Astrocyte (in vitro differentiated cells and primary cell): ENCODE measurements around the gene IGFBP7. TPM values are rescaled to one million over a fixed set of nuclear protein-coding genes. Genes with fewer than 3 reads are reported as not detected.

Source experiments
- DNase-seq: peaks from one replicate; pipeline ENCODE4 v3.0.0-alpha.2; 2010; ENCODE audit warnings: low read depth
- FAIRE-seq: peaks from 2 replicates; lab custom pipeline; 2011; peaks lifted over from hg19 to GRCh38; lab: Jason Lieb, UNC
- H2AFZ ChIP-seq: 2 replicates; pipeline ENCODE4 v1.6.0; 2012; ENCODE audit warnings: low read depth, low read length, inconsistent platforms
- H3K27ac ChIP-seq: 2 replicates; pipeline ENCODE4 v1.5.1; 2011; ENCODE audit warnings: low read depth, low read length, inconsistent platforms
- H3K27me3 ChIP-seq: 2 replicates; pipeline ENCODE4 v1.6.0; 2011; ENCODE audit warnings: low read length, inconsistent platforms; ENCODE audit not compliant: insufficient read depth
- H3K36me3 ChIP-seq: 2 replicates; pipeline ENCODE4 v1.5.1; 2011; ENCODE audit warnings: low read length, inconsistent platforms; ENCODE audit not compliant: insufficient read depth
- H3K4me1 ChIP-seq: 2 replicates; pipeline ENCODE4 v1.5.1; 2011; ENCODE audit warnings: low read length, inconsistent platforms; ENCODE audit not compliant: insufficient read depth
- H3K4me2 ChIP-seq: 2 replicates; pipeline ENCODE4 v1.6.0; 2012; ENCODE audit warnings: low read length, inconsistent platforms
- H3K4me3 ChIP-seq: 2 replicates; pipeline ENCODE4 v1.5.1; 2011; ENCODE audit warnings: low read depth, mild to moderate bottlenecking, low read length, inconsistent platforms; ENCODE audit not compliant: insufficient read depth
- H3K79me2 ChIP-seq: 2 replicates; pipeline ENCODE4 v1.6.0; 2012; ENCODE audit warnings: mild to moderate bottlenecking, low read length, inconsistent platforms; ENCODE audit not compliant: insufficient read depth
- H3K9ac ChIP-seq: 2 replicates; pipeline ENCODE4 v1.6.0; 2012; ENCODE audit warnings: mild to moderate bottlenecking, low read length, inconsistent platforms
- H3K9me3 ChIP-seq: 2 replicates; pipeline ENCODE4 v1.5.1; 2012; ENCODE audit warnings: low read depth, mild to moderate bottlenecking, low read length, inconsistent platforms; ENCODE audit not compliant: insufficient read depth
- H4K20me1 ChIP-seq: 2 replicates; pipeline ENCODE4 v1.6.0; 2012; ENCODE audit warnings: low read length, inconsistent platforms; ENCODE audit not compliant: insufficient read depth
- H3K27ac Mint-ChIP-seq: one replicate; pipeline ENCODE4 v1.8.0; 2021; ENCODE audit warnings: mild to moderate bottlenecking, mixed read lengths; ENCODE audit not compliant: unreplicated experiment
- H3K27me3 Mint-ChIP-seq: one replicate; pipeline ENCODE4 v1.8.0; 2021; ENCODE audit warnings: low read depth, mixed read lengths; ENCODE audit not compliant: unreplicated experiment
- H3K36me3 Mint-ChIP-seq: one replicate; pipeline ENCODE4 v1.8.0; 2021; ENCODE audit warnings: low read depth, mixed read lengths; ENCODE audit not compliant: unreplicated experiment
- H3K4me1 Mint-ChIP-seq: one replicate; pipeline ENCODE4 v1.8.0; 2021; ENCODE audit warnings: low read depth, mixed read lengths; ENCODE audit not compliant: unreplicated experiment
- H3K4me3 Mint-ChIP-seq: one replicate; pipeline ENCODE4 v1.8.0; 2021; ENCODE audit warnings: mild to moderate bottlenecking, moderate library complexity, mixed read lengths; ENCODE audit not compliant: unreplicated experiment
- H3K9me3 Mint-ChIP-seq: one replicate; pipeline ENCODE4 v1.8.0; 2021; ENCODE audit warnings: mild to moderate bottlenecking, mixed read lengths; ENCODE audit not compliant: unreplicated experiment
- EZH2 ChIP-seq: IDR thresholded peaks from 2 replicates; pipeline ENCODE4 v1.6.1; 2012; ENCODE audit warnings: mild to moderate bottlenecking, low read length, inconsistent platforms; ENCODE audit not compliant: insufficient read depth
- total RNA-seq: library from RNA; stranded (reverse); gene quantifications from 2 replicates; pipeline ENCODE4 v1.2.1, GENCODE V29; 2021
- TF ChIP-seq, protein P1 (sequence below): IDR thresholded peaks from 2 replicates; pipeline ENCODE4 v1.5.1; 2011; ENCODE audit warnings: low read depth, mild to moderate bottlenecking, inconsistent platforms, low read length, moderate library complexity; ENCODE audit not compliant: insufficient read depth

The IGFBP7 gene
- total RNA-seq, 1 donor from 2014 or later, result 930 TPM

DNA sequence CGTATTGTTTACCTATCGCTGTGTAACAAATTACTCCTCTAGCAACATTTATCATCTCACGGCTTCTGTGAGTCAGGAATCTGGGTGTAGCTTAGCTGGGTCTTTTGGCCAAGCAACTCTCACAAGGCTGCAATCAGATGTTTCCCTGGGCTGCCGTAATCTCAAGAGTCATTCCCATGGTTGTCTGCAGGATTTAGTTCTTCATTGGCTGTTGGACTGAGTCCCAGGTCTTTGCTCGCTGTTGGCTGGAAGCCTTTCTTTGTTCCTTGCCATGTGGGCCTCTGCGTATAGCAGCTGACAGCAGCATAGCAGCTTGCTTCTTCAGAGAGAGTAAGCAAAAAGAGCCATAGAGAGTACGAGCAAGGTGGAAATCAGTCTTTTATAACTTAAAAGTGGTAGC, 114.7 kb downstream of the IGFBP7 start:
- peak; percentile 70 for FAIRE-seq

DNA sequence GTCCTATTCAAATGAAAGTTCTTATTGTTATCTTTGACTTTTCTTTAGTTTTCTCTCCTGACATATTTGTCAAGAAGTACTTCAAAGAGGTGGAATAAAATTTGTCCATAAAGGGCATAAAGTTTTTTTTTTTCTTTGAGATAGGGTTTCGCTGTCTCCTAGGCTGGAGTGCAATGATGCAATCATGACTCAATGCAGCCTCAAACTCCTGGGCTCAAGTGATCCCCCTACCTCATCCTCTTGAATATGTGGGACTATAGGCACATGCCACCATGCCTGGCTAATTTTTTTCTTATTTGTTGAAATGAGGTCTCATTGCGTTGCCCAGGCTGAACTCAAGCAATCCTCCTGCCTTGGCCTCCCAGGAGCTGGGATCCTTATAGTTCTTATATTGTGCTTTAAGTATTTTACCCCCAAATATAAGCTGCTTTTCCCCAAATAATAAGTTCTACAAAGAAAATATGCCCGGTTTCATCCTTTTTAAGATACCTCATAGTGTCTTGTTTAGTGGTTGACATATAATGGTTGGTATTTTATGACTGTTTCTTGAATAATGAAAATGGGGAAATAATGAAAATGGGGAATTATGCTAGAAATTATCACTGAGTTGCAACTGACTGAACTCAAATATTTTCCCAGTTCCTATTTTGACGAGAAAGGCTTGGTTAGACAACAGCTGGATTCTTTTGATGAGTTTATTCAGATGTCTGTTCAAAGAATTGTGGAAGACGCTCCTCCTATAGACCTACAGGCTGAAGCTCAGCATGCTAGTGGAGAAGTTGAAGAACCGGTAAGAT, 119.9 kb downstream of the IGFBP7 start:
- Mint-ChIP-seq H3K27me3 (no peaks in the 10 kb centered on the region), H3K4me1 (peaks cover 16% of the 10 kb centered on the region), H3K36me3 (peaks cover 35% of the 10 kb centered on the region), H3K27ac (peak overlapping the region; percentile 85), H3K9me3 (no peaks in the 10 kb centered on the region), H3K4me3 (peak overlapping the region; percentile 50)
- Histone ChIP-seq H3K4me3 (no peak overlapping the region), H3K79me2 (peaks cover 89% of the 10 kb centered on the region), H3K9ac (no peak overlapping the region), H3K27me3 (no peaks in the 10 kb centered on the region), H2AFZ (no peak overlapping the region), H4K20me1 (peaks cover 48% of the 10 kb centered on the region), H3K27ac (peak overlapping the region; percentile 15), H3K4me2 (no peak overlapping the region), H3K4me1 (peaks cover 4% of the 10 kb centered on the region), H3K36me3 (peaks cover 59% of the 10 kb centered on the region), H3K9me3 (no peaks in the 10 kb centered on the region)
- peak; percentile 62 for DNase-seq
- TF ChIP-seq EZH2, result no peak
- TF ChIP-seq, protein P1, sequence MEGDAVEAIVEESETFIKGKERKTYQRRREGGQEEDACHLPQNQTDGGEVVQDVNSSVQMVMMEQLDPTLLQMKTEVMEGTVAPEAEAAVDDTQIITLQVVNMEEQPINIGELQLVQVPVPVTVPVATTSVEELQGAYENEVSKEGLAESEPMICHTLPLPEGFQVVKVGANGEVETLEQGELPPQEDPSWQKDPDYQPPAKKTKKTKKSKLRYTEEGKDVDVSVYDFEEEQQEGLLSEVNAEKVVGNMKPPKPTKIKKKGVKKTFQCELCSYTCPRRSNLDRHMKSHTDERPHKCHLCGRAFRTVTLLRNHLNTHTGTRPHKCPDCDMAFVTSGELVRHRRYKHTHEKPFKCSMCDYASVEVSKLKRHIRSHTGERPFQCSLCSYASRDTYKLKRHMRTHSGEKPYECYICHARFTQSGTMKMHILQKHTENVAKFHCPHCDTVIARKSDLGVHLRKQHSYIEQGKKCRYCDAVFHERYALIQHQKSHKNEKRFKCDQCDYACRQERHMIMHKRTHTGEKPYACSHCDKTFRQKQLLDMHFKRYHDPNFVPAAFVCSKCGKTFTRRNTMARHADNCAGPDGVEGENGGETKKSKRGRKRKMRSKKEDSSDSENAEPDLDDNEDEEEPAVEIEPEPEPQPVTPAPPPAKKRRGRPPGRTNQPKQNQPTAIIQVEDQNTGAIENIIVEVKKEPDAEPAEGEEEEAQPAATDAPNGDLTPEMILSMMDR, result no peak
- no peak for FAIRE-seq

More for the DNA sequence above, 114.7 kb downstream of the IGFBP7 start:
- Mint-ChIP-seq H3K27me3 (no peaks in the 10 kb centered on the region), H3K4me3 (no peak overlapping the region), H3K9me3 (no peaks in the 10 kb centered on the region), H3K27ac (no peak overlapping the region), H3K36me3 (peaks cover 16% of the 10 kb centered on the region), H3K4me1 (peaks cover 5% of the 10 kb centered on the region)
- H3K9me3 ChIP-seq, result no peaks in the 10 kb centered on the region
- H3K4me3 ChIP-seq, result no peak overlapping the region
- H3K4me1 ChIP-seq, result peaks cover 8% of the 10 kb centered on the region
- TF ChIP-seq EZH2, result no peak
- TF ChIP-seq, protein P1, result no peak
- peaks cover 60% of the 10 kb centered on the region for H3K79me2 ChIP-seq
- peak overlapping the region; percentile 72 for H3K27ac ChIP-seq
- DNase-seq, result peak; percentile 97
- peak overlapping the region; percentile 20 for H3K4me2 ChIP-seq
- peak overlapping the region; percentile 61 for H3K9ac ChIP-seq
- no peaks in the 10 kb centered on the region for H3K27me3 ChIP-seq
- peaks cover 56% of the 10 kb centered on the region for H3K36me3 ChIP-seq
- H2AFZ ChIP-seq, result no peak overlapping the region
- peaks cover 18% of the 10 kb centered on the region for H4K20me1 ChIP-seq

DNA sequence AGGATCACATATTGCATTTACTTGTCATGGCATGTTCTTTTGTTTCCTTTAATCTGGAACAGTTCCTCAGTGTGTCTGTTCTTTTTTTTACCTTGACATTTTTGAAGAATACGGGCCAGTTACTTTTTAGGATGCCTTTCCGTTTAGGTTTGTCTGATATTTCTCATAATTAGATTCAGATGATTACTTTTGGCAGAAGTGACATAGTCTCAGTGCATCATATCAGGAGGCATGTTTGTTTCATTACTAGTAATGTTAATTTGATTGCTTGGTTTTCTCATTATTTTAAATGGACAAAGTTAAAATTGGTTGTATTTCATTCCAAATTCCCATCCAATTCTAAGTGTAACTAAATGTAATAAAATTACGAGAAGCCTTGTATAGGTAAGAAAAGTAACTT, 123.2 kb downstream of the IGFBP7 start:
- H3K4me1 ChIP-seq, result peaks cover 10% of the 10 kb centered on the region
- peaks cover 41% of the 10 kb centered on the region for H3K36me3 ChIP-seq
- DNase-seq, result no peak
- no peak overlapping the region for H3K27ac ChIP-seq
- Mint-ChIP-seq H3K9me3 (no peaks in the 10 kb centered on the region), H3K27ac (no peak overlapping the region), H3K4me1 (peaks cover 26% of the 10 kb centered on the region), H3K36me3 (peaks cover 35% of the 10 kb centered on the region), H3K27me3 (no peaks in the 10 kb centered on the region), H3K4me3 (no peak overlapping the region)
- no peak for FAIRE-seq
- no peaks in the 10 kb centered on the region for H3K9me3 ChIP-seq
- peaks cover 71% of the 10 kb centered on the region for H4K20me1 ChIP-seq
- TF ChIP-seq, protein P1, result no peak
- TF ChIP-seq EZH2, result no peak
- no peak overlapping the region for H3K4me3 ChIP-seq
- H3K27me3 ChIP-seq, result no peaks in the 10 kb centered on the region
- H3K79me2 ChIP-seq, result peaks cover 100% of the 10 kb centered on the region
- H3K9ac ChIP-seq, result no peak overlapping the region
- H2AFZ ChIP-seq, result no peak overlapping the region
- no peak overlapping the region for H3K4me2 ChIP-seq
